GM12864 (cell line): Measurements from ENCODE around the gene BBS4.
"Not testable (repeated sequence)": the region's sequence is repeated elsewhere in the genome, so short reads cannot be mapped to it uniquely, and the experiment has no call there.

Source experiments
- DNase-seq: peaks from one replicate; pipeline ENCODE4 v3.0.0-alpha.2; 2011; ENCODE audit warnings: low read depth
- H3K4me3 ChIP-seq: 2 replicates; pipeline ENCODE4 v1.5.1; 2011; ENCODE audit warnings: mild to moderate bottlenecking, low read depth, low read length, control low read depth
- CTCF ChIP-seq: IDR thresholded peaks from 2 replicates; pipeline ENCODE4 v1.5.1; 2011; ENCODE audit warnings: low read depth, mild to moderate bottlenecking, moderate library complexity, low read length, control low read depth, inconsistent platforms; ENCODE audit errors: missing control alignments

BBS4 gene

DNA sequence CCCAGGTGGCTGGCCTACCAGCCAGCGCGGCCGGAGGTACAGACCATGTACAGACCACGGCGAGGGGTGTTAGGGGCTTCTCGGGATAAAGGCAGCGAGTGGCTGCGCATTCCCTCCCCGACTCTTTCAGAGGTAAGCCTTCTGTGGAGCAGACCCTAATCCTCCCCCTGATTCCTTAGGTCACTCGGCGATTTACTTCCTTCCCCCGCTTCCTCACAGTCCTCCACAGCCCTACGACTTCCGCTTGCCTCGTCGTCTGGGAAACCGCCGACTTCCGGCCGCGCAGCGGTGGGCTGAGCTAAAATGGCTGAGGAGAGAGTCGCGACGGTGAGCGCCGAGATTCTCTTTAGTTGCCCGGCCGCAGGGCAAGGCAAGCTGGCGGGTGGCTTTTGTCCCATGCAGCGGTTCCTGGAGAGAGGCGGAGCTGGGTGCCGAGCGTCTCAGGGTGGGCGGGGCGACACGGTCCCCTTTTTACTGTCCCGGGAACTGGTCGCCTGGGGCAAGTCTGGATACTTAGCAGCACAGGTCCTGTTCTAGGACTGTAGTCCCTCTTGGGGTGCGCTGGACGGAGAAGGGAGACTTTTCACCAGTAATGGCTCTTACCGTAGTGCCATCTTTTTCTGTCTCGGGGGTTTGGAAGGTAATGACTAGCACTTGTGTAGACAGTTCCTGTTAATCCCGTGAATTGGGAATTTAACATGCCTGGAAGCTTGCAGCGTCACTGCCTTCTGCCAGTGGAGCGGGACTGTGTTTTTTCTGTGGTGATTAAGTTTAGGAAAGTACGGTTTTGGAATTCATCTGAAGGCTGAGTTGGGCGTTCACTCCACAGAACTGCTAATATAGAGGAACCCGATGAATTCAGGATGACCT lies at the start of gene BBS4, which contains the start of gene HIGD2B:
Gene BBS4, plus strand, starts transcription at position 283 of the 870 bp plus-strand sequence. Its CDS starts 21 bp downstream, at position 304.
Gene HIGD2B, minus strand, starts transcription at position 258 of the 870 bp plus-strand sequence. CDS start 9,808 bp downstream, outside the sequence.
- TF ChIP-seq CTCF: no peak
- DNase-seq: peak; percentile 75
- peak within 1 kb of the TSS; percentile 85 for H3K4me3 ChIP-seq

DNA sequence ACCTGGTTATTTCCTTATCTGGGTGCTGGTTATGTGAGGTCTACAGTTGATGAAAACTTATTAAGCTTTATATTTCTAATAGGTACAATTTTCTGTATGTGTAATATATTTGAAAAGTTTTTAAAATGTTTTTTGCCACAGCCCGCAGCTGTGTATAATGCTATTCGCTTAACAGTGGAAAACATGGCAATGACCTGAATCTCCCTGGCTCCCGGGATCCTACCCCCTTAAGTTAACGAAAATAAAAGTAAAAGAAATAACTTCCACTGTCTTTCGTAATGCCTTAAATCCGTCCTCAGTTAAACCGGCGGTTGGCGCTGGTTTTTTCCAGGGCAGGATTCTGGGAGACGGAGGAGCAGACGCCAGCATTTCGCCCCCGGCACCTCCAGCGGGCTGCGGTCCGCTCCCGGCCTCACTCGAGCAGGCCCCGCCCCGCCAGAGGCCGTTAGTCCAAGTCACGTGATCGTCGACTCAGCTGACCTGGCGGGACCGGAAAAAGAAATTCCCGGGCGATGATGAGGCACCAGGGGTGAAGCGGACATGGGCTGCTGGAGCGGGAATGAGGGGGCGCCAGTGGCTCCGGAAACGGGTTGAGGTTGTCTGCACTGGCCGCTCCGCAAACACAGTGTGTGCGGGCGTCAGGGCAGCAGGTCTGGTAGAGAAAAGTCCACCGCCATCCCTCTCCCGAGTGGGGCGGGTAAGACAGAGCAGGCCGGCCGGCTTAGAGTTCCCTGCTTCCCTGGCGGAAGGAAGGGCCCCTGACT lies 49.3 kb upstream of the BBS4 start:
- peak; percentile 5 for DNase-seq
- peak overlapping the region; percentile 41 for H3K4me3 ChIP-seq

DNA sequence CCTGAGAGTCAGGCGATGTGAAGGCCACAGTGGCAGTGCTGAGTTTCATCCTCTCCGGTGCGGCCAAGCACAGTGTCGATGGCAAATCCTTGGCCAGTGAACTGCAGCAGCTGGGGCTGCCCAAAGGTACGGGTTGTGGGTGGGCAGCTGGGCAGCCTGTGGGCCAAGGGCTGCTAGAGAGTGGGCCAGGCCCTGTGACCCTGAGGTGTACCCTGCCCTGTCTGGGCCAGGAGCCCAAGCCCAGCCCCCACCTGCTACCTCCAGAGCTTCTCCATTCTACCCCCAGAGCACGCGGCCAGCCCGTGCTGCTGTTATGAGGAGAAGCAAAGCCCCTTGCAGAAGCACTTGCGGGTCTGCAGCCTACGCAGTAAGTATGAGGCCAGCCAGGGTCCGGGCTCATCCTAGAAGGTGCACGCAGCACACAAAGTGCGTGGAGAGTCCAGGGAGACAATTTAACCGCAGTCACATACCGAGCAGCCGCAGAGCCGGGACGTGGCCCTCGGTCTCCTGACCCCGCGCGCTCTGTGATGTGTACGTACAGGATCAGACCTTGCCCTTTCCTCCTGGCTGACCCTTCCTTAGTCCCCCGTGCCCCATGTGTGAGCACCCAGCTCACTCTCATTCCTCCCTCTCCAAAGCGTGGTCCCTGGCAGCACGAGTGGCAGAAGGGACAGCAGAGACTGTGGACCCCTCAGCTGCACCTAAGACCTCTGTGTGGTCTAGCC lies 46.1 kb upstream of the BBS4 start:
- not testable (repeated sequence) for DNase-seq, H3K4me3 ChIP-seq

GRCh38 chr15:72642271-72642670 lies 43.7 kb upstream of the BBS4 start:
- not testable (repeated sequence) for DNase-seq, H3K4me3 ChIP-seq

- not testable (repeated sequence) for H3K4me3 ChIP-seq
Measured at GRCh38 chr15:72648631-72649253, 37.3 kb upstream of the BBS4 start.

GRCh38 chr15:72654397-72654796 lies 31.6 kb upstream of the BBS4 start, which contains the start of gene GOLGA6B:
GOLGA6B (plus strand) TSS chr15:72654697; CDS start chr15:72654738, 41 bp downstream.
- DNase-seq, H3K4me3 ChIP-seq: not testable (repeated sequence)

More at GRCh38 chr15:72648631-72649253, 37.3 kb upstream of the BBS4 start:
- not testable (repeated sequence) for DNase-seq

DNA sequence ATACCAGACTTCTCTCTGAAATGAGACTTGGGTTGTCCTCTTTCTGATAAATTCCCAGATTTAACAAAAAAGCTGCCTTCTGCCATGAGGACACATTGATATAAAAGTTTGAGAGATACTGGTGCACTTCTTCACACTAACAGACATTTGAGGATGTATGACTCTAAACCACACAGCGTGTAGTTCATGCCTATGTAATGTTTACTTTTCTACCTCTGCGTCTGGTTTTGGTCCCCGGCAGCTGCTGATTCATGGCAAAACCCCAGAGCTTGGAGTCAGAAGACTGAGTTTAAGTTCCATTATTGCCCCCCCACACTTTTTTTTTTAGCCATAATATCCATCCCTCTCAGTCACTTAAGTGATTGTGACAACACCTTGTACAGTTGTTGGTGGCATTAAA lies 30.0 kb upstream of the BBS4 start:
- not testable (repeated sequence) for H3K4me3 ChIP-seq, DNase-seq

DNA sequence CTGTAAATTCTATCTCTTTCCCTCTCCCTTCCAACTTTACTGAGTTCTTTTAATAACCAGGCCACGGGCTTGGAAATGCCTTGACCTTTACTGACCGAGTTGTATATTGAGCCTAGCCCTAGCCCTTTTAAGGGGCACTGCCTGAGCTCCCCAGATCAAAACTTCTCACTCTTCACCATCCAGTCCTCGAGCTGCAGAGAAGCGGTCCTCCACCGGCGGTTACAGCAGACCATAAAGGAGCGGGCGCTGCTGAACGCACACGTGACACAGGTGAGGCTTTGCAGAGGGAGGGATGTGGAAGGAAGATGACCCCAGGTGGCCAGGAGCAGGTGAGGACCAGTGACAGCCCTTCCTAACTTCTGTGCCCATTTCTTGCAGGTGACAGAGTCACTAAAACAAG lies 24.9 kb upstream of the BBS4 start:
- not testable (repeated sequence) for DNase-seq, H3K4me3 ChIP-seq

GRCh38 chr15:72663931-72664330 lies 22.1 kb upstream of the BBS4 start:
- DNase-seq, H3K4me3 ChIP-seq: not testable (repeated sequence)

DNA sequence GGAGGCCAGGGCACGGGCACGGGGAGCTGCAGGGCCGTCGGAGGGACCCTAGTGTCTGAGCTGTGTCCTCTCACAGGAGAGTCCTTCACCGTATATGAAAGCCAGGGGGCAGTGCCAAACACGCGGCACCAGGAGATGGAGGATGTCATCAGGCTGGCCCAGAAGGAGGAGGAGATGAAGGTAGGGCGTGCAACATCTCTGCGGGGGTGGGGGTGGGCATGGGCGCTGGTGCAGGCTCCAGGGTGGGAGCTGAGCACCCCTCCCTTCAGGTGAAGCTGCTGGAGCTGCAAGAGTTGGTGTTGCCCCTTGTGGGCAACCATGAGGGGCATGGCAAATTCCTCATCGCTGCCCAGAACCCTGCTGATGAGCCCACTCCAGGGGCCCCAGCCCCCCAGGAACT lies 20.3 kb upstream of the BBS4 start:
- not testable (repeated sequence) for DNase-seq, H3K4me3 ChIP-seq

DNA sequence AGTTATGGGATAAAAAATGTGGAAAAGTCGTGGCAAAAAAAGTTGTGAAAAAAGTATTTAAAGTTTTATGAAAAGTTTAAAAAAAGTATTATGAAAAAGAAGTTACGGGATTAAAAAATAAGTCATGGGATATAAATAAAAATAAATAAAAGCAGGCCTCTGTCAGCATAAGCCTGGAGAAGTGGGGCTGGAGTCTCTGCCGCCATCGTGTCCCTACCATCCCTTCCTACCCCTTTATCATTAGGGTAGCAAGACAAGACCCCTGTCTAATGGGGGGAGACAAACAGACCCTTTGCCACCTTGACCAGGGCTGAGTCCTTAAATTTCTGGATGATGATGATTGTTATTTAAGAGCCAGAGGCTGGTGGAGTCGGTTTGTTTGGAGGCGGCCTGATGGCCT lies 16.2 kb upstream of the BBS4 start:
- DNase-seq, H3K4me3 ChIP-seq: not testable (repeated sequence)
